Lower leg skin (tissue), 4 donors: Measurements from ENCODE around the gene PIGL. TPM values are rescaled to one million over a fixed set of nuclear protein-coding genes. Genes with fewer than 3 reads are reported as not detected.

Experiments used
- DNase-seq, 2 donors: peaks; one replicate each; pipeline ENCODE4 v3.0.0-alpha.2; 2019; ENCODE audit warnings: low spot score in 2 of 2
- H3K4me3 ChIP-seq: fragments of 200-600 bp; sonication (generic); 2 replicates; pipeline ENCODE4 v1.5.1; 2017; ENCODE audit warnings: mild to moderate bottlenecking, low read depth; ENCODE audit not compliant: poor library complexity, severe bottlenecking
- CTCF ChIP-seq, 3 donors: fragments of 450-650 bp; IDR thresholded peaks; one replicate each; pipeline ENCODE4 v1.5.1; 2016; ENCODE audit warnings: antibody characterized with exemption in 3 of 3, mild to moderate bottlenecking in 3 of 3, moderate library complexity in 2 of 3
- POLR2A ChIP-seq, 2 donors: fragments of 450-650 bp; IDR thresholded peaks; one replicate each; pipeline ENCODE4 v1.6.1; 2016 to 2017; ENCODE audit warnings: antibody characterized with exemption in 2 of 2, mild to moderate bottlenecking in 1 of 2, moderate library complexity in 1 of 2
- WGBS, 2 donors: methylation state at CpG; one replicate each; pipeline ENCODE4 v1.1.5; 2018; 5-methylcytosine and 5-hydroxymethylcytosine counted together
- intact Hi-C: fragments of 100-400 bp; cut with DNase I; formaldehyde crosslinking; loops from one replicate; pipeline ENCODE4 v1.15.0; 2023; ENCODE audit warnings: low total_unique reads
- total RNA-seq, 4 donors: library from RNA; depleted of rRNA; stranded (reverse); fragments of >200 nt; gene quantifications; one replicate each; pipeline ENCODE4 v1.1.0, GENCODE V29; 2016

The PIGL gene
- total RNA-seq, 4 donors from 2014 or later = 25.5 to 93.4 (median 40.7) TPM

GRCh38 chr17:16325964-16326363, 109.0 kb downstream of the PIGL start:
- DNase-seq = no peak
- TF ChIP-seq POLR2A (IDR thresholded peaks at IDR 0.05) (no peak), CTCF (IDR thresholded peaks at IDR 0.05) (no peak)

GRCh38 chr17:16327018-16327417, 110.0 kb downstream of the PIGL start:
- TF ChIP-seq POLR2A (IDR thresholded peaks at IDR 0.05) (no peak), CTCF (IDR thresholded peaks at IDR 0.05) (no peak)
- WGBS, 2 donors = 86 to 92% methylated on average over 3 of the region's 3 CpGs
- no peak for DNase-seq
- no peak overlapping the region for H3K4me3 ChIP-seq
- intact Hi-C loops = no loop called here

More at GRCh38 chr17:16325964-16326363, 109.0 kb downstream of the PIGL start:
- intact Hi-C loops = no loop called here
- 73 to 80% methylated on average over 1 of the region's 1 CpG for WGBS, 2 donors
- no peak overlapping the region for H3K4me3 ChIP-seq

- no peak for DNase-seq
- WGBS, 2 donors = 0 to 24% methylated on average over 1 of the region's 1 CpG
- no peak for TF ChIP-seq CTCF (IDR thresholded peaks at IDR 0.05)
- TF ChIP-seq POLR2A (IDR thresholded peaks at IDR 0.05) = no peak
These were observed 112.0 kb downstream of the PIGL start for GRCh38 chr17:16328997-16329396.

GRCh38 chr17:16329519-16330271, 112.7 kb downstream of the PIGL start:
- no peak for DNase-seq
- intact Hi-C loops = no loop called here
- 60 to 61% methylated on average over 11 of the region's 11 CpGs for WGBS, 2 donors
- H3K4me3 ChIP-seq = no peak overlapping the region
- TF ChIP-seq CTCF (IDR thresholded peaks at IDR 0.05) (no peak), POLR2A (IDR thresholded peaks at IDR 0.05) (no peak)

More at GRCh38 chr17:16328997-16329396, 112.0 kb downstream of the PIGL start:
- intact Hi-C loops = no loop called here
- H3K4me3 ChIP-seq = no peak overlapping the region

GRCh38 chr17:16338391-16338790, 121.4 kb downstream of the PIGL start:
- no peak overlapping the region for H3K4me3 ChIP-seq
- TF ChIP-seq POLR2A (IDR thresholded peaks at IDR 0.05) (no peak), CTCF (IDR thresholded peaks at IDR 0.05) (no peak)
- intact Hi-C loops = no loop called here
- no peak for DNase-seq
- WGBS, 2 donors = 91 to 96% methylated on average over 3 of the region's 3 CpGs

- no peak overlapping the region for H3K4me3 ChIP-seq
- no peak for TF ChIP-seq CTCF (IDR thresholded peaks at IDR 0.05)
- TF ChIP-seq POLR2A (IDR thresholded peaks at IDR 0.05) = no peak
- intact Hi-C loops = no loop called here
- DNase-seq = no peak
- WGBS, 2 donors = 100% methylated on average over 1 of the region's 1 CpG
These were observed 122.4 kb downstream of the PIGL start for GRCh38 chr17:16339402-16339801.
